K562 (cell line): ENCODE measurements around the gene PRRC2A. TPM values are rescaled to one million over a fixed set of nuclear protein-coding genes. Genes with fewer than 3 reads are reported as not detected.
A peak's percentile ranks its signal among the peaks of the same experiment; 100 is the strongest.

Experiments used
- ARID3B ChIP-seq: fragments of 250-450 bp; sonication (Bioruptor Pico); IDR thresholded peaks from 2 replicates; pipeline ENCODE4 v1.4.0; 2020; ENCODE audit warnings: borderline replicate concordance
- FIP1L1 ChIP-seq: fragments of 200-400 bp; formaldehyde crosslinking; IDR thresholded peaks from 2 replicates; pipeline ENCODE4 v1.6.1; 2018; ENCODE audit warnings: mild to moderate bottlenecking, low read depth, low read length; ENCODE audit not compliant: poor library complexity, severe bottlenecking
- FOXO4 ChIP-seq: fragments of 450-650 bp; formaldehyde crosslinking; IDR thresholded peaks from 2 replicates; pipeline ENCODE4 v1.4.0; 2020; ENCODE audit warnings: mild to moderate bottlenecking, moderate library complexity
- GABPB1 ChIP-seq: sonication (generic); formaldehyde crosslinking; IDR thresholded peaks from 2 replicates; pipeline ENCODE4 v1.8.0; 2022; ENCODE audit warnings: mild to moderate bottlenecking, missing genetic modification reagents
- HDAC6 ChIP-seq: IDR thresholded peaks from 2 replicates; pipeline ENCODE4 v1.6.1; 2012; ENCODE audit warnings: low read depth, mild to moderate bottlenecking, control low read depth, inconsistent platforms, low read length, moderate library complexity
- IRF9 ChIP-seq: fragments of 450-650 bp; IDR thresholded peaks from 2 replicates; pipeline ENCODE4 v1.6.1; 2016; ENCODE audit warnings: missing biosample characterization, missing genetic modification characterization
- KAT2B ChIP-seq: IDR thresholded peaks from one replicate; pipeline ENCODE4 v1.6.1; 2012; ENCODE audit warnings: low read depth, mild to moderate bottlenecking, control low read depth, inconsistent platforms, low read length, moderate library complexity
- KAT7 ChIP-seq: sonication (generic); formaldehyde crosslinking; IDR thresholded peaks from 2 replicates; pipeline ENCODE4 v1.8.0; 2022; ENCODE audit warnings: missing genetic modification reagents, mild to moderate bottlenecking, borderline replicate concordance
- KLF1 ChIP-seq: fragments of 450-650 bp; IDR thresholded peaks from 2 replicates; pipeline ENCODE4 v1.6.1; 2016; ENCODE audit warnings: missing genetic modification characterization, missing compliant biosample characterization
- MBD2 ChIP-seq: sonication (generic); IDR thresholded peaks from 2 replicates; pipeline ENCODE4 v1.6.1; 2016; ENCODE audit warnings: low read depth, borderline replicate concordance
- MIER1 ChIP-seq: fragments of 450-650 bp; IDR thresholded peaks from 2 replicates; pipeline ENCODE4 v1.6.1; 2016; ENCODE audit warnings: antibody characterized with exemption, mild to moderate bottlenecking, low read depth
- NCOR1 ChIP-seq: fragments of 450-650 bp; IDR thresholded peaks from 2 replicates; pipeline ENCODE4 v1.6.1; 2016; ENCODE audit warnings: mild to moderate bottlenecking, moderate library complexity
- NR0B1 ChIP-seq: fragments of 450-650 bp; IDR thresholded peaks from one replicate; pipeline ENCODE4 v1.6.1; 2018; ENCODE audit warnings: mild to moderate bottlenecking, moderate library complexity; ENCODE audit not compliant: partially characterized antibody
- PTBP1 ChIP-seq: fragments of 200-400 bp; formaldehyde crosslinking; IDR thresholded peaks from 2 replicates; pipeline ENCODE4 v1.6.1; 2017; ENCODE audit warnings: low read depth, low read length
- RAD51 ChIP-seq: fragments of 450-650 bp; IDR thresholded peaks from 2 replicates; pipeline ENCODE4 v1.7.1; 2016; ENCODE audit warnings: low read depth, mild to moderate bottlenecking, borderline replicate concordance
- RBM14 ChIP-seq: fragments of 200-400 bp; formaldehyde crosslinking; IDR thresholded peaks from 2 replicates; pipeline ENCODE4 v1.6.1; 2018; ENCODE audit warnings: low read depth, mild to moderate bottlenecking, low read length, moderate library complexity, borderline replicate concordance; ENCODE audit not compliant: insufficient read depth
- SREBF1 ChIP-seq: fragments of 150-350 bp; IDR thresholded peaks from 2 replicates; pipeline ENCODE4 v1.6.1; 2014; ENCODE audit warnings: antibody characterized with exemption, low read depth, low read length, borderline replicate concordance
- ZNF239 ChIP-seq: fragments of 250-450 bp; sonication (Bioruptor Pico); IDR thresholded peaks from 2 replicates; pipeline ENCODE4 v1.4.0; 2020; ENCODE audit warnings: mild to moderate bottlenecking
- ZNF274 ChIP-seq: IDR thresholded peaks from 2 replicates; pipeline ENCODE4 v1.6.1; 2011; ENCODE audit warnings: low read depth, mild to moderate bottlenecking, low read length, moderate library complexity, borderline replicate concordance
- ZNF586 ChIP-seq: fragments of 450-650 bp; formaldehyde crosslinking; conservative IDR thresholded peaks from 2 replicates; pipeline ENCODE4 v1.4.0; 2020; ENCODE audit warnings: mild to moderate bottlenecking, moderate library complexity
- ZZZ3 ChIP-seq: fragments of 450-650 bp; IDR thresholded peaks from 2 replicates; pipeline ENCODE4 v1.6.1; 2016; ENCODE audit warnings: antibody characterized with exemption, mild to moderate bottlenecking, moderate library complexity
- polyA plus RNA-seq, 8 experiments: library from polyadenylated mRNA; depleted of rRNA in 4 of 8; stranded (reverse) in 5 of 8; unstranded in 3 of 8; fragments of >200 nt; fragmentation: Nextera tagmentation in 2 of 8; fragmentation: Illumina TruSeq in 1 of 8; extraction: Ambion mirVana in 2 of 8; extraction: Trizol in 1 of 8; gene quantifications; 2 replicates each; pipeline versions ENCODE4 v1.2.1 to v1.2.3, GENCODE V29; 2011 to 2014; ENCODE audit warnings: inconsistent platforms in 1 of 8, missing spikeins in 1 of 8
- total RNA-seq, 7 experiments: library from RNA; depleted of rRNA in 6 of 7; stranded (reverse); fragments of >200 nt in 6 of 7; fragmentation: Illumina TruSeq in 2 of 7; extraction: Trizol in 2 of 7; gene quantifications; 2 replicates each; pipeline versions ENCODE4 v1.2.1 to v1.2.3, GENCODE V29; 2011 to 2021; ENCODE audit warnings: low replicate concordance in 1 of 7

Gene PRRC2A
- total and polyA plus RNA-seq, 9 of the 15 experiments (the other 6 are each of a cell fraction or from before 2014, with no cell fraction given) = 1.0 to 332 (median 63.0) TPM

- no peak for TF ChIP-seq ARID3B
- TF ChIP-seq KLF1 (tag) = peak; percentile 85
- no peak for TF ChIP-seq SREBF1
- peak; percentile 43; the same call in 1 of the 2 replicates for TF ChIP-seq RAD51
- no peak for TF ChIP-seq ZZZ3
- no peak for TF ChIP-seq KAT7
- TF ChIP-seq KAT2B = no peak
- TF ChIP-seq MIER1 = peak; percentile 72; the same call in 1 of the 2 replicates
- no peak for TF ChIP-seq FIP1L1
- TF ChIP-seq NR0B1 = no peak
- no peak for TF ChIP-seq MBD2
- TF ChIP-seq NCOR1 = no peak
- TF ChIP-seq IRF9 (tag) = no peak
- TF ChIP-seq RBM14 = no peak
- TF ChIP-seq ZNF586 (CRISPR knock-in tag) = 0 out of 2 replicates have a peak, but pooled peaks have one; percentile 65
- TF ChIP-seq GABPB1 (CRISPR knock-in tag) = no peak
- TF ChIP-seq ZNF274 = no peak
- TF ChIP-seq ZNF239 (CRISPR knock-in tag) = no peak
- TF ChIP-seq FOXO4 = peak; percentile 47; the same call in 1 of the 2 replicates
- no peak for TF ChIP-seq PTBP1
- TF ChIP-seq HDAC6 = no peak
Observed at GRCh38 chr6:31652925-31653724, 32.6 kb downstream of the PRRC2A start (continued).
